Keratinocyte (primary cell): ENCODE results near the gene ST6GAL1.

Source experiments
- CTCF ChIP-seq, 3 experiments: IDR thresholded peaks in 1 of 3; conservative IDR thresholded peaks in 1 of 3; optimal IDR thresholded peaks in 1 of 3; 2 replicates in 2 of 3; 3 replicates in 1 of 3; pipeline versions ENCODE3 to v1.5.1; 2011; ENCODE audit warnings: low read length in 3 of 3, mild to moderate bottlenecking in 3 of 3, moderate library complexity in 2 of 3, control low read depth in 1 of 3, inconsistent platforms in 1 of 3; ENCODE audit not compliant: insufficient read depth in 2 of 3; ENCODE audit errors: extremely low read depth in 1 of 3
- EZH2 ChIP-seq: IDR thresholded peaks from one replicate; pipeline ENCODE4 v1.6.1; 2012; ENCODE audit warnings: inconsistent platforms, mild to moderate bottlenecking, low read length, moderate library complexity

GRCh38 chr3:187017511-187018230, 87.3 kb downstream of the ST6GAL1 start:
- TF ChIP-seq CTCF (optimal IDR thresholded peaks at IDR 0.05 in 1 of 3, IDR thresholded peaks at IDR 0.05 in 1 of 3, conservative IDR thresholded peaks at IDR 0.05 in 1 of 3; ENCODE audit: extremely low read depth in 1 of 3, insufficient read depth in 2 of 3, low read length in 3 of 3), result no peak
- no peak for TF ChIP-seq EZH2
